Activated T-cell treated with anti-CD3 and anti-CD28 coated beads, Interleukin-2, amount 50 U/mL, for 72 hours (primary cell): ENCODE measurements around the gene C6. TPM values are rescaled to one million over a fixed set of nuclear protein-coding genes. Genes with fewer than 3 reads are reported as not detected.
"Not testable (repeated sequence)": the region's sequence is repeated elsewhere in the genome, so short reads cannot be mapped to it uniquely, and the experiment has no call there.

Experiments
- ATAC-seq, 2 donors: fragments of 150-1000 bp; cut with Tn5 transposase; replicated peaks in 1 of 2; 2 replicates each; pipeline ENCODE4 v1.10.0; 2021; ENCODE audit warnings: moderate library complexity in 2 of 2, mild to moderate bottlenecking in 1 of 2
- DNase-seq, 2 donors: peaks; one replicate each; pipeline ENCODE4 v3.0.0; 2021 to 2022; ENCODE audit warnings: mixed read lengths in 1 of 2
- H3K27ac Mint-ChIP-seq: one replicate; pipeline ENCODE4 v1.8.0; 2022; ENCODE audit warnings: mild to moderate bottlenecking, moderate library complexity, mixed read lengths
- H3K27me3 Mint-ChIP-seq: one replicate; pipeline ENCODE4 v1.8.0; 2022; ENCODE audit warnings: low read depth, mixed read lengths
- H3K36me3 Mint-ChIP-seq, 2 donors: one replicate each; pipeline ENCODE4 v1.8.0; 2022; ENCODE audit warnings: mixed read lengths in 2 of 2, mild to moderate bottlenecking in 1 of 2; ENCODE audit not compliant: insufficient read depth in 2 of 2
- H3K4me1 Mint-ChIP-seq: one replicate; pipeline ENCODE4 v1.8.0; 2022; ENCODE audit warnings: low read depth, mixed read lengths
- H3K4me3 Mint-ChIP-seq, 2 donors: one replicate each; pipeline ENCODE4 v1.8.0; 2022; ENCODE audit warnings: mild to moderate bottlenecking in 2 of 2, mixed read lengths in 2 of 2, moderate library complexity in 2 of 2
- H3K9me3 Mint-ChIP-seq, 2 donors: one replicate each; pipeline ENCODE4 v1.8.0; 2022; ENCODE audit warnings: mixed read lengths in 2 of 2
- total RNA-seq, 2 donors: library from RNA; stranded (reverse); gene quantifications; one replicate each; pipeline ENCODE4 v1.2.3, GENCODE V29; 2022

C6 gene
- total RNA-seq: not detected

DNA sequence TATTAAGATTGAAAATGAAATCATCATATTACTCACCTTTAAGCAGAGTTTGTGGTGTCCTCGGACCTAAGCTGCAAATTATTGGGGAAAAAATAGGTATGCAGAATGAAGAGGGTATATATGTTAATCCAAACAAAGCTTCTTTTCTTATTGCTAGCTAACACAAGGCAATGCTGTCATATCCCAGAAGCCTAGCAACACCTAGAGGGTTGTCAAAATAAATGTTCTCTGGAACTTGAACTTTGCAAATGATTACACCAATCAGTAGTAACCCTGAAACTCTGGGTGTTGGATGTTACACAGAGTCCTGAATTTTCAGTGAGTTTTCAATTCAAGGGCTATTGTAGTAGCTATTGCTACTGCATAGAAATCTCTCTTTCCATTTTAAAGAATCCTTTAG, at the start of gene C6:
C6 (minus strand) TSS at position 193 of the 400 bp plus-strand sequence. CDS start 10,302 bp downstream, outside the sequence.
- Mint-ChIP-seq H3K4me3 (no peak within 1 kb of the TSS), H3K27ac (no peak within 1 kb of the TSS), H3K27me3 (no peaks in the 10 kb centered on the region), H3K4me1 (no peaks in the 10 kb centered on the region), H3K36me3 (no peaks in the 10 kb centered on the region), H3K9me3 (peaks cover 2 to 9% of the 10 kb centered on the region in 2 donors)
- no peak for ATAC-seq
- no peak for DNase-seq

DNA sequence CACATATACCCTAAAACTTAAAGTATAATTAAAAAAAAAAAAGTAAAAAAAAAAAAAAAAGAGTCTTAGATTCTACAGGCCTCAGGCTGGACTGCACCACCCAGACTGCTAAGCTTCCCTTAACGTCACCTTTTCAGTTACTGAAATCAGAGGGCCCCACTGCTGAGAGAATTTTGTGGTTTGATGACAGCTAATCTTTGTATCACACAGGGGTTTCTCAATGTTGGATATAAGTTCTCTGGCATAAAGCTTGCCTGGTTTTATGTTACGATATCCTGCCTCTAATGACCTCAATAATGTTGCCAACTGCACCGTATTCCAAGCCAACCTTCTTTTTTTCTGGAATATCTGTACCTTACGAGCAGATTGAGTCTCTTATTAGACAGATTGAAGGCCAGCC, 43.1 kb upstream of the C6 start:
- Mint-ChIP-seq H3K9me3 (peaks cover 0 to 3% of the 10 kb centered on the region in 2 donors), H3K4me1 (no peaks in the 10 kb centered on the region), H3K36me3 (no peaks in the 10 kb centered on the region), H3K27me3 (no peaks in the 10 kb centered on the region), H3K27ac (no peak overlapping the region), H3K4me3 (no peak overlapping the region)
- no peak for ATAC-seq
- no peak for DNase-seq

DNA sequence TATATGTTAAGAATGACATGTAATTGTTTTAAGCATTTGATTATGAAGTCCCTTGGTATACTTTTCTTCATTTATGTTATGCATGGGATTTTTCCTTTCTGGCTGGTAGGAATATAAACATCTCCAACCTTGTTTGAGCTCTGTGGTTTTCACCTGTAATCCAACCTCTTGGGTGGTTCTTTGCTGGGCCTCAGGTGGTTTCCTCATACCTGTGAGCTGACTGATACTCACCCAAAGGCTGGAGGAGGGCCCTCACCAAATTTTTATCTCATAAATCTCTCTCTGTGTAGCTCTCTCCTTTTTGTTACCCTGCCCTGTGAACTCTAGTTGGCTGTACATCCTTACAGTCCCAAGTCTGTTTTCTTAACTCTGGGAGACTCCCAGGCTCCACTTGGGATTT, 39.8 kb upstream of the C6 start:
- no peak overlapping the region for H3K4me3 Mint-ChIP-seq
- H3K4me1 Mint-ChIP-seq: no peaks in the 10 kb centered on the region
- DNase-seq (no peak), ATAC-seq (no peak)
- no peaks in the 10 kb centered on the region for H3K27me3 Mint-ChIP-seq
- no peak overlapping the region for H3K27ac Mint-ChIP-seq
- H3K9me3 Mint-ChIP-seq: peaks cover 0 to 5% of the 10 kb centered on the region in 2 donors
- no peaks in the 10 kb centered on the region for H3K36me3 Mint-ChIP-seq

- Mint-ChIP-seq H3K36me3 (no peaks in the 10 kb centered on the region), H3K4me1 (no peaks in the 10 kb centered on the region), H3K27ac (no peak overlapping the region), H3K4me3 (no peak overlapping the region), H3K27me3 (no peaks in the 10 kb centered on the region), H3K9me3 (peaks cover 0 to 5% of the 10 kb centered on the region in 2 donors)
- DNase-seq: no peak
- ATAC-seq: no peak
Measured at GRCh38 chr5:41252036-41252435, 38.7 kb upstream of the C6 start.

DNA sequence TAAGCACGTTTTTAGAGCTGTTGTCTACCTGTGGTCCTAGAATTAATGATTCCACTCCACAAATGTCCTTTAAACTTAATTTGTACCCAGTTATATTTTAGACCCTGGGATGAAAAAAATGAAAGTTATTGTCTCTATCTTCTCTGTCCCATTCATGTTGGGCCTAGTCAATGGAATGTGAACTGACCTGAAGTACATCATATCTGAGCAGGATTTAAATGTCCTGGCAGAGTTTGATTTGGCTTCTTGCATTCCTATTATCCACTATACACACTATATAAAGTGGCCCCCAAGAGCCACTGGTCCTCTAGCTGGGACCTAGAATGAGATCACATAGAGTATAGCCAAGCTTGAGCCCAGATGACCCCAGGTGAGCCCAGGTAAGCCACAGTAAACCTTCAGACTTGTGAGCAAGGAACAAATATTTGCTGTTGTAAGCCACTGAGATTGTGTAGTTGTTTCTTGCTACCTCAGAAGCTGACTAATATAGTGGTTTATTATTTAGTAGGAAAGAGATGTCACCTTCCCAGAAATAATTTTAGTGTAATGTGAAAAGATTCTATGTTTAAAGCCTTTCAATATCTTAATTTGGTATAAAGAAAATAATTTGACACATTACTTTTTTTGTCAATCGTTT, 37.1 kb upstream of the C6 start:
- ATAC-seq (no peak), DNase-seq (no peak)
- no peak overlapping the region for H3K27ac Mint-ChIP-seq
- H3K27me3 Mint-ChIP-seq: no peaks in the 10 kb centered on the region
- no peak overlapping the region for H3K4me3 Mint-ChIP-seq
- peaks cover 0 to 2% of the 10 kb centered on the region in 2 donors for H3K9me3 Mint-ChIP-seq
- no peaks in the 10 kb centered on the region for H3K36me3 Mint-ChIP-seq
- H3K4me1 Mint-ChIP-seq: no peaks in the 10 kb centered on the region

- no peak for DNase-seq
- H3K27ac Mint-ChIP-seq: no peak overlapping the region
- no peaks in the 10 kb centered on the region for H3K27me3 Mint-ChIP-seq
- ATAC-seq: no peak
- no peaks in the 10 kb centered on the region for H3K4me1 Mint-ChIP-seq
- no peak overlapping the region for H3K4me3 Mint-ChIP-seq
- H3K36me3 Mint-ChIP-seq: no peaks in the 10 kb centered on the region
- peaks cover 0 to 3% of the 10 kb centered on the region in 2 donors for H3K9me3 Mint-ChIP-seq
Measured at GRCh38 chr5:41247135-41247534, 33.8 kb upstream of the C6 start.

- Mint-ChIP-seq H3K27ac (no peak overlapping the region), H3K36me3 (no peaks in the 10 kb centered on the region), H3K4me1 (no peaks in the 10 kb centered on the region), H3K4me3 (no peak overlapping the region), H3K27me3 (no peaks in the 10 kb centered on the region), H3K9me3 (peaks cover 0 to 3% of the 10 kb centered on the region in 2 donors)
- DNase-seq (no peak), ATAC-seq (no peak)
Measured at GRCh38 chr5:41246376-41246775, 33.0 kb upstream of the C6 start.

DNA sequence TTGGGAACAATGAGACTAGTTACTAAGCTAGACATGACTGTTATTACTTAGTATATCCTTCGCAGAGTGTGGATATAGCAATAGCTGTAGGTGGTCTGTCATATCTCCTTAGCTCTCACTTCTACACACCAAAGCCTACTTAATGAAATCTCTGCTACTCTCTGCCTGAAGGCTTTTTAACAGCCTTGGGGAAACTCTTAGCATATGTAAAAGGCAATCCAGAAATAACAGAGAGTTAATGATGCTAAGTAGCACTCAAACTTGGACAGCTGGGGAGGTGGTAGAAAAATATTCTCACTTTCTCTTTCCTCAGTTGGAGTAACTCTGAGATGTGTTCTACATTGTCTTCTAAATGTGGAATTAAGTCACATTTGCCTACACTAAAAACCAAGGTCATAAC, 30.2 kb upstream of the C6 start:
- DNase-seq (no peak), ATAC-seq (no peak)
- no peaks in the 10 kb centered on the region for H3K4me1 Mint-ChIP-seq
- H3K27ac Mint-ChIP-seq: no peak overlapping the region
- H3K4me3 Mint-ChIP-seq: no peak overlapping the region
- peaks cover 0 to 4% of the 10 kb centered on the region in 2 donors for H3K9me3 Mint-ChIP-seq
- H3K27me3 Mint-ChIP-seq: no peaks in the 10 kb centered on the region
- H3K36me3 Mint-ChIP-seq: no peaks in the 10 kb centered on the region

DNA sequence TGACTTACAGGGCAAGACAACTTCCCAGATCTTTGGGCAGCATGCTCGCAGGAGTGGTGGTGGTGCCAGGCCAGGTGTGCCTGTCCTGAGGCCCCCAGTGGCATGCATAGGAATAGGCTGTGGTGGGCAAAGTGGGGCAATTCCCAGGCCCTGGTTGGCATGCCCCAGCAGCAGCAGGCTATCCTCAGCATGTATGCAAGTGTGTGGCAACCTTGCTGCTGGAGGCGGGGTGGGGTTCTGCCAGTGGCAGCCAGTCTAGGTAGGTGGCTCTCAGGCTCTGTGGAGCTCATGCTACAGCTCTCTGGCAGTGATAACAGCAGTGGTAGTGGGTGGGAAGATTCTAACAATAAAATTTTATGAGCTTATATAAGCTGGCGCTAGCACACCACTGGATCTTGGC, 27.7 kb upstream of the C6 start:
- Mint-ChIP-seq H3K36me3 (no peaks in the 10 kb centered on the region), H3K4me1 (no peaks in the 10 kb centered on the region), H3K27me3 (no peaks in the 10 kb centered on the region), H3K4me3 (no peak overlapping the region), H3K9me3 (peaks cover 2 to 4% of the 10 kb centered on the region in 2 donors), H3K27ac (no peak overlapping the region)
- ATAC-seq (no peak), DNase-seq (no peak)

DNA sequence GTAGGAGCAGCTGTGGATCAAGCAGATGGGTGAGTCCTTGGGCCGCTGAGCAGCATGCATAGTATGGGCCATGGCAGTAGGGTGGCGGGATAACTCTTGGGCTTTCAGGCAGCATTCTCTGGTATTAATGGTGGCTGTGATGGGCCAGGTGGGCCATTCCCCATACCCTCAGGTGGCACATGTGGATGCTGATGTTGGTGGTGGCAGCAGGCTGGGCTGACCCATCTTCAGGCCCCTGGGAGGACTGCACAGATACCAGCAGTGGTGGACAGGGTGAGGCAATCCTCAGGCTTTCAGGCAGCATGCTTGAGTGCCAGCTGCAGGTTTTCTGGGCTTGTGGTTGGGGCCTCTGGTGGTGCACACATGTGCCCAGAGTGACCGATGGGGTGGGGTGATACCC, 27.1 kb upstream of the C6 start:
- Mint-ChIP-seq H3K4me1 (no peaks in the 10 kb centered on the region), H3K27ac (no peak overlapping the region), H3K27me3 (no peaks in the 10 kb centered on the region), H3K9me3 (peaks cover 2 to 4% of the 10 kb centered on the region in 2 donors), H3K4me3 (no peak overlapping the region), H3K36me3 (no peaks in the 10 kb centered on the region)
- DNase-seq: no peak
- ATAC-seq: no peak

DNA sequence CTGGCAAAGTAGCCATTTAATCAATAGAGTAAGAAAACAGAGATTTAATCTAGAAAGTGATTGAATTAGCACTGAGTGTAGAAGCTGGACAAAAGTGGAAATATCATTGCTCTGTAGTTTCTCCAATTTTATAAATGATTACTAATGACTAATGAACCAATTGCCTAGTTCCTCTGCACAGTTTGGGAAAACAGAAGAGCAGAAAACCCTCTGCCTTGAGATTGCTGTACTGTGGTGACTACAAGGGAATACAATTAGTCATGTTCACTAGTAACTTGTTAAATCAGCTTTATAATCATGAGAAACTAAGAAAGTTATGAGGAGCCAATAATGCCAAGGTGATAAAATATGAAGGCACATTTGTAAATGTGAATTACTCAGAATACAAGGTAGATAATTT, 21.1 kb upstream of the C6 start:
- Mint-ChIP-seq H3K36me3 (peaks cover 0 to 1% of the 10 kb centered on the region in 2 donors), H3K4me1 (no peaks in the 10 kb centered on the region), H3K27me3 (no peaks in the 10 kb centered on the region), H3K27ac (no peak overlapping the region), H3K4me3 (no peak overlapping the region), H3K9me3 (peaks cover 7 to 8% of the 10 kb centered on the region in 2 donors)
- ATAC-seq: no peak
- no peak for DNase-seq

DNA sequence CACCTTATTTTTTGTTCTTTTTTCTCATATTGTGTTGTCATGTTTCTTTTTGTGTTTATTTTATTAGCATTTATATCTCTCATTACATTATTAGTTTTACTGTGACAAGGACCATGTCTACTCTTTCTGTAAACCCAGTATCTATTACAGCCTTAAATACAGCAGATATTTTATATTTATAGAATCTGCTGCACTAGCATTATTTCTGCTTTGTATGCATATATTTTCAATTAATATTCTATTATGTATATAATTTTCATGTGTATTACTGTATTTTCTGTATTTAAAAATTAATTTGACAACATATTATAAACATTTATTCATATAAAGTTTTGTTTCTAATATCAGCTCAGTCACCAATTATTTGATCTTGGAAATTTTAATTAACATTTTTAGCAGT, 19.5 kb upstream of the C6 start:
- no peak overlapping the region for H3K4me3 Mint-ChIP-seq
- DNase-seq: no peak
- H3K9me3 Mint-ChIP-seq: peaks cover 5 to 9% of the 10 kb centered on the region in 2 donors
- no peaks in the 10 kb centered on the region for H3K27me3 Mint-ChIP-seq
- no peak for ATAC-seq
- no peaks in the 10 kb centered on the region for H3K4me1 Mint-ChIP-seq
- peaks cover 0 to 1% of the 10 kb centered on the region in 2 donors for H3K36me3 Mint-ChIP-seq
- H3K27ac Mint-ChIP-seq: no peak overlapping the region

DNA sequence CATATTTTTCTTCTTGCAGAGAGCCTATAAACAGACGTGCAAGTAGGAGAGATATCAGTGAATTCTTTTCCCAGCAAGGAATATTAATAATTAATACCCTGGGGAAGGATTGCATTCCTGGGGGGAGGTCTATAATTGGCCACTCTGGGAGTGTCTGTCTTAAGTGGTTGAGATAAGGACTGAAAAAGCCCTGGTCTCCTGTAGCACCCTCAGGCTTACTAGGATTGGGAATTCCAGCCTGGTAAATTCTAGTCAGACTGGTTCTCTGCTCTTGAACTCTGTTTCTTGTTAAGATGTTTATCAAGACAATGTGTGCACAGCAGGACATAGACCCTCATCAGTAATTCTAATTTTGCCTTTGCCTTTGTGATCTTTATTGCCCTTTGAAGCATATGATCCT, 16.9 kb upstream of the C6 start:
- not testable (repeated sequence) for ATAC-seq, H3K36me3 Mint-ChIP-seq, H3K27me3 Mint-ChIP-seq, H3K4me1 Mint-ChIP-seq, H3K9me3 Mint-ChIP-seq, DNase-seq, H3K27ac Mint-ChIP-seq, H3K4me3 Mint-ChIP-seq

GRCh38 chr5:41223962-41224361, 10.6 kb upstream of the C6 start:
- H3K9me3 Mint-ChIP-seq: peaks cover 0 to 1% of the 10 kb centered on the region in 2 donors
- H3K27ac Mint-ChIP-seq: no peak overlapping the region
- no peak for ATAC-seq

More at GRCh38 chr5:41223962-41224361, 10.6 kb upstream of the C6 start:
- no peaks in the 10 kb centered on the region for H3K27me3 Mint-ChIP-seq
- no peaks in the 10 kb centered on the region for H3K4me1 Mint-ChIP-seq
- no peak for DNase-seq
- H3K4me3 Mint-ChIP-seq: no peak overlapping the region
- no peaks in the 10 kb centered on the region for H3K36me3 Mint-ChIP-seq
